ENCODE data around the gene MTFR1L.

GRCh38 chr1:25845664-25846063 is 25.9 kb downstream of the MTFR1L start:
- TF ChIP-seq CTCF (conservative IDR thresholded peaks at IDR 0.05 in 1 of 2, IDR thresholded peaks at IDR 0.05 in 1 of 2; ENCODE audit: low read depth in 1 of 2, low read length in 2 of 2) (no peak), EZH2 (IDR thresholded peaks at IDR 0.05; ENCODE audit: low read length, missing control alignments) (no peak)
